ENCODE data around the gene USP27X.
A peak's percentile ranks its signal among the peaks of the same experiment; 100 is the strongest.

The USP27X gene

GRCh38 chrX:49862093-49862492 lies 17.2 kb upstream of the USP27X start:
- Mint-ChIP-seq H3K9me3 (no peaks in the 10 kb centered on the region), H3K4me1 (ENCODE audit: low read depth) (no peaks in the 10 kb centered on the region), H3K4me3 (no peak overlapping the region), H3K36me3 (ENCODE audit: low read depth) (no peaks in the 10 kb centered on the region), H3K27me3 (ENCODE audit: low read depth) (no peaks in the 10 kb centered on the region), H3K27ac (no peak overlapping the region)
- DNase-seq (ENCODE audit: low spot score), result no peak

GRCh38 chrX:49868739-49869138 lies 10.5 kb upstream of the USP27X start:
- H3K4me1 Mint-ChIP-seq (ENCODE audit: low read depth), result no peaks in the 10 kb centered on the region
- no peaks in the 10 kb centered on the region for H3K9me3 Mint-ChIP-seq
- DNase-seq (ENCODE audit: low spot score), result no peak
- peaks cover 3% of the 10 kb centered on the region for H3K27me3 Mint-ChIP-seq (ENCODE audit: low read depth)
- no peak overlapping the region for H3K4me3 Mint-ChIP-seq
- no peak overlapping the region for H3K27ac Mint-ChIP-seq
- H3K36me3 Mint-ChIP-seq (ENCODE audit: low read depth), result no peaks in the 10 kb centered on the region

GRCh38 chrX:49876750-49877149 lies 2.5 kb upstream of the USP27X start:
- Mint-ChIP-seq H3K4me3 (no peak overlapping the region), H3K36me3 (ENCODE audit: low read depth) (no peaks in the 10 kb centered on the region), H3K9me3 (no peaks in the 10 kb centered on the region), H3K27ac (no peak overlapping the region), H3K4me1 (ENCODE audit: low read depth) (peaks cover 11% of the 10 kb centered on the region), H3K27me3 (ENCODE audit: low read depth) (no peaks in the 10 kb centered on the region)
- DNase-seq (ENCODE audit: low spot score), result no peak

GRCh38 chrX:49877397-49878101 lies 1.7 kb upstream of the USP27X start:
- Mint-ChIP-seq H3K27me3 (ENCODE audit: low read depth) (no peaks in the 10 kb centered on the region), H3K9me3 (no peaks in the 10 kb centered on the region), H3K27ac (no peak overlapping the region), H3K4me3 (no peak overlapping the region), H3K36me3 (ENCODE audit: low read depth) (no peaks in the 10 kb centered on the region), H3K4me1 (ENCODE audit: low read depth) (peaks cover 13% of the 10 kb centered on the region)
- DNase-seq (ENCODE audit: low spot score), result no peak

GRCh38 chrX:49878128-49878833 lies 1.0 kb upstream of the USP27X start:
- Mint-ChIP-seq H3K4me1 (ENCODE audit: low read depth) (peaks cover 13% of the 10 kb centered on the region), H3K9me3 (no peaks in the 10 kb centered on the region), H3K27me3 (ENCODE audit: low read depth) (no peaks in the 10 kb centered on the region), H3K27ac (peak overlapping the region; percentile 45), H3K36me3 (ENCODE audit: low read depth) (no peaks in the 10 kb centered on the region), H3K4me3 (peak overlapping the region; percentile 76)
- DNase-seq (ENCODE audit: low spot score), result no peak

- no peaks in the 10 kb centered on the region for H3K27me3 Mint-ChIP-seq (ENCODE audit: low read depth)
- H3K4me3 Mint-ChIP-seq, result peak overlapping the region; percentile 79
- H3K36me3 Mint-ChIP-seq (ENCODE audit: low read depth), result no peaks in the 10 kb centered on the region
- DNase-seq (ENCODE audit: low spot score), result no peak
- no peaks in the 10 kb centered on the region for H3K9me3 Mint-ChIP-seq
- peaks cover 13% of the 10 kb centered on the region for H3K4me1 Mint-ChIP-seq (ENCODE audit: low read depth)
- H3K27ac Mint-ChIP-seq, result peak overlapping the region; percentile 57
Observed at GRCh38 chrX:49879656-49880277, 483 bp downstream of the USP27X start.

GRCh38 chrX:49880668-49881067 lies 1.4 kb downstream of the USP27X start:
- H3K36me3 Mint-ChIP-seq (ENCODE audit: low read depth), result no peaks in the 10 kb centered on the region
- no peak overlapping the region for H3K27ac Mint-ChIP-seq
- peaks cover 13% of the 10 kb centered on the region for H3K4me1 Mint-ChIP-seq (ENCODE audit: low read depth)
- H3K27me3 Mint-ChIP-seq (ENCODE audit: low read depth), result no peaks in the 10 kb centered on the region
- peak overlapping the region; percentile 43 for H3K4me3 Mint-ChIP-seq
- DNase-seq (ENCODE audit: low spot score), result no peak
- no peaks in the 10 kb centered on the region for H3K9me3 Mint-ChIP-seq

GRCh38 chrX:49884290-49884862 lies 5.1 kb downstream of the USP27X start:
- DNase-seq (ENCODE audit: low spot score), result peak; percentile 15
- Mint-ChIP-seq H3K36me3 (ENCODE audit: low read depth) (no peaks in the 10 kb centered on the region), H3K4me1 (ENCODE audit: low read depth) (peaks cover 5% of the 10 kb centered on the region), H3K27me3 (ENCODE audit: low read depth) (peaks cover 3% of the 10 kb centered on the region), H3K4me3 (no peak overlapping the region), H3K9me3 (no peaks in the 10 kb centered on the region), H3K27ac (no peak overlapping the region)

GRCh38 chrX:49892542-49892941 lies 13.3 kb downstream of the USP27X start:
- Mint-ChIP-seq H3K4me1 (ENCODE audit: low read depth) (no peaks in the 10 kb centered on the region), H3K27me3 (ENCODE audit: low read depth) (peaks cover 4% of the 10 kb centered on the region), H3K9me3 (peaks cover 11% of the 10 kb centered on the region), H3K27ac (no peak overlapping the region), H3K4me3 (no peak overlapping the region), H3K36me3 (ENCODE audit: low read depth) (no peaks in the 10 kb centered on the region)
- no peak for DNase-seq (ENCODE audit: low spot score)

- DNase-seq (ENCODE audit: low spot score), result no peak
- Mint-ChIP-seq H3K4me3 (no peak overlapping the region), H3K9me3 (peaks cover 12% of the 10 kb centered on the region), H3K27me3 (ENCODE audit: low read depth) (peaks cover under 1% of the 10 kb centered on the region), H3K27ac (no peak overlapping the region), H3K4me1 (ENCODE audit: low read depth) (no peaks in the 10 kb centered on the region), H3K36me3 (ENCODE audit: low read depth) (no peaks in the 10 kb centered on the region)
Observed at GRCh38 chrX:49896951-49897350, 17.7 kb downstream of the USP27X start.

GRCh38 chrX:49901048-49901447 lies 21.8 kb downstream of the USP27X start:
- H3K27ac Mint-ChIP-seq, result no peak overlapping the region
- no peak overlapping the region for H3K4me3 Mint-ChIP-seq
- H3K36me3 Mint-ChIP-seq (ENCODE audit: low read depth), result no peaks in the 10 kb centered on the region
- H3K4me1 Mint-ChIP-seq (ENCODE audit: low read depth), result no peaks in the 10 kb centered on the region
- DNase-seq (ENCODE audit: low spot score), result no peak
- H3K27me3 Mint-ChIP-seq (ENCODE audit: low read depth), result peaks cover 9% of the 10 kb centered on the region
- peaks cover 12% of the 10 kb centered on the region for H3K9me3 Mint-ChIP-seq

GRCh38 chrX:49910344-49910743 lies 31.1 kb downstream of the USP27X start:
- Mint-ChIP-seq H3K27me3 (ENCODE audit: low read depth) (peaks cover 2% of the 10 kb centered on the region), H3K36me3 (ENCODE audit: low read depth) (no peaks in the 10 kb centered on the region), H3K4me3 (no peak overlapping the region), H3K27ac (peak overlapping the region; percentile 36), H3K4me1 (ENCODE audit: low read depth) (peaks cover 9% of the 10 kb centered on the region), H3K9me3 (no peaks in the 10 kb centered on the region)
- DNase-seq (ENCODE audit: low spot score), result no peak

- H3K9me3 Mint-ChIP-seq, result no peaks in the 10 kb centered on the region
- H3K4me1 Mint-ChIP-seq (ENCODE audit: low read depth), result peaks cover 9% of the 10 kb centered on the region
- DNase-seq (ENCODE audit: low spot score), result no peak
- H3K4me3 Mint-ChIP-seq, result no peak overlapping the region
- no peaks in the 10 kb centered on the region for H3K36me3 Mint-ChIP-seq (ENCODE audit: low read depth)
- H3K27me3 Mint-ChIP-seq (ENCODE audit: low read depth), result peaks cover 2% of the 10 kb centered on the region
- no peak overlapping the region for H3K27ac Mint-ChIP-seq
Observed at GRCh38 chrX:49912086-49912485, 32.8 kb downstream of the USP27X start.

- peaks cover 2% of the 10 kb centered on the region for H3K27me3 Mint-ChIP-seq (ENCODE audit: low read depth)
- no peak overlapping the region for H3K27ac Mint-ChIP-seq
- no peaks in the 10 kb centered on the region for H3K36me3 Mint-ChIP-seq (ENCODE audit: low read depth)
- H3K4me1 Mint-ChIP-seq (ENCODE audit: low read depth), result peaks cover 9% of the 10 kb centered on the region
- no peak overlapping the region for H3K4me3 Mint-ChIP-seq
- H3K9me3 Mint-ChIP-seq, result no peaks in the 10 kb centered on the region
- DNase-seq (ENCODE audit: low spot score), result no peak
Observed at GRCh38 chrX:49912861-49913260, 33.6 kb downstream of the USP27X start.

Measured in T-helper 2 cell treated with Interferon-gamma antibody and Interleukin-4, amounts not matched to agents 5 μg/mL and 100 μg/mL, for 36 hours (primary cell).